Measurements from ENCODE around the gene WNK1.

WNK1 gene

DNA sequence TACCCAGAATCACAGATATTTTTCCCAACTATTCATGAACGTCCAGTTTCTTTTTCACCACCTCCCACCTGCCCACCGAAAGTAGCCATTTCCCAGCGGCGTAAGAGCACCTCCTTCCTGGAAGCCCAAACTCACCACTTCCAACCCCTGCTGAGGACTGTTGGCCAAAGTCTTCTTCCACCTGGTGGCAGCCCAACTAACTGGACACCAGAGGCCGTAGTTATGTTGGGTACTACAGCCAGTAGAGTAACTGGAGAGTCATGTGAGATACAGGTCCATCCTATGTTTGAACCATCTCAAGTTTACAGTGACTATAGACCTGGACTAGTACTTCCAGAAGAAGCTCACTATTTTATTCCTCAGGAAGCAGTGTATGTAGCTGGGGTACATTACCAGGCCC is 115.5 kb downstream of the WNK1 start:
- no peak for DNase-seq

DNA sequence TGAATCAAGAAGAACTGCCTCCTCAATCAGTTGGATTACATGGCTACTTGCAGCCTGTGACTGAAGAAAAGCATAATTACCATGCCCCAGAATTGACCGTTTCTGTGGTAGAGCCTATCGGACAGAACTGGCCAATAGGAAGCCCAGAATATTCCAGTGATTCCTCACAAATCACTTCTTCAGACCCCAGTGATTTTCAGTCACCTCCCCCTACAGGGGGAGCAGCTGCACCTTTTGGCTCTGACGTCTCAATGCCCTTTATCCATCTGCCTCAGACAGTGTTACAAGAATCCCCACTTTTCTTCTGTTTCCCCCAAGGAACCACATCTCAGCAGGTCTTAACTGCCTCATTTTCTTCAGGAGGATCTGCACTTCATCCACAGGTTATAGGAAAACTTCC is 116.3 kb downstream of the WNK1 start:
- no peak for DNase-seq

DNA sequence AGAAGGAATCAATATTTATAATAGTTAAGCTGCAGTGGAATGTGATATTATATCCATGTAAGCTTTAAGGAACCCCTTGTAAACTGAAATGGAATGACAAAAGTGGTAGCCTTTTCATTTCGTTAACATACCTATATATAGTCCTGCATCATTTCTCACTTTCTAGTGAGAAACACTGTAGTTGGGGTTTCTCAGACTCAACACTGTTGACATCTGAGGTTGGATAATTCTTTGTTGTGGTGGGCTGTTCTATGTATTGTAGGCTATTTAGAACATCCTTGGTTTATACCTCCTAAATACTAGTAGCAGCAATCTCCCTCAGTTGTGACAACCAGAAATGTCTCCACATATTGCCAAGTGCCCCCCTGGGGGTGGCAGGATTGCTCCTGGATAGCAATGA is 118.0 kb downstream of the WNK1 start:
- no peak for DNase-seq

DNA sequence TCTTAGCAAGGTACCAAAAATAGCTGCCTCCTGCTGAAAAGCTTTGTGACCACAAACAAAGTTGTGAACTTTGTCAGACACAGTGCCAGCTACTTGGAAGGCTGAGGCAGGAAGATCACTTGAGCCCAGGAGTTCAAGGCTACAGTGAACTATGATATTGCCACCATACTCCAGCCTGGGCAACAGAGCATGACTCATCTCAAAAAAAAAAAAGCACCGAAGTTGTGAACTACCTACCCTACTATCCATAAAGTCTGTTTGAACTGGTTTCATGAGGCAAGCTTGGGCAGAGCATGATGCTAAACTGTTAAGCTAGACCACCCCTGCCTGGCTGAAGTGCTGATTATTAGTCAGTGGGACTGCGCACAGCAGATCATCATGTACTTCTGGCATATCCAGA is 121.6 kb downstream of the WNK1 start:
- no peak for DNase-seq

DNA sequence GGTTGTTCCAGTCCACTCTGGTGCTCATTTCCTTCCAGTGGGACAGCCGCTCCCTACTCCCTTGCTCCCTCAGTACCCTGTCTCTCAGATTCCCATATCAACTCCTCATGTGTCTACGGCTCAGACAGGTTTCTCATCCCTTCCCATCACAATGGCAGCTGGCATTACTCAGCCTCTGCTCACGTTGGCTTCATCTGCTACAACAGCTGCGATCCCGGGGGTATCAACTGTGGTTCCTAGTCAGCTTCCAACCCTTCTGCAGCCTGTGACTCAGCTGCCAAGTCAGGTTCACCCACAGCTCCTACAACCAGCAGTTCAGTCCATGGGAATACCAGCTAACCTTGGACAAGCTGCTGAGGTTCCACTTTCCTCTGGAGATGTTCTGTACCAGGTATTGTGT is 127.3 kb downstream of the WNK1 start:
- no peak for DNase-seq

DNA sequence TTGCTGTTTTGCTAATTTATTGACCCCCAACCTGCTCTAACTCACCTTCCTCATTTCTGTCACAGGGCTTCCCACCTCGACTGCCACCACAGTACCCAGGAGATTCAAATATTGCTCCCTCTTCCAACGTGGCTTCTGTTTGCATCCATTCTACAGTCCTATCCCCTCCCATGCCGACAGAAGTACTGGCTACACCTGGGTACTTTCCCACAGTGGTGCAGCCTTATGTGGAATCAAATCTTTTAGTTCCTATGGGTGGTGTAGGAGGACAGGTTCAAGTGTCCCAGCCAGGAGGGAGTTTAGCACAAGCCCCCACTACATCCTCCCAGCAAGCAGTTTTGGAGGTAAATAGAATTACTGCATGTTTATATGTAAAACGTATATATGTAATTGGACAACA is 128.3 kb downstream of the WNK1 start:
- DNase-seq = no peak

DNA sequence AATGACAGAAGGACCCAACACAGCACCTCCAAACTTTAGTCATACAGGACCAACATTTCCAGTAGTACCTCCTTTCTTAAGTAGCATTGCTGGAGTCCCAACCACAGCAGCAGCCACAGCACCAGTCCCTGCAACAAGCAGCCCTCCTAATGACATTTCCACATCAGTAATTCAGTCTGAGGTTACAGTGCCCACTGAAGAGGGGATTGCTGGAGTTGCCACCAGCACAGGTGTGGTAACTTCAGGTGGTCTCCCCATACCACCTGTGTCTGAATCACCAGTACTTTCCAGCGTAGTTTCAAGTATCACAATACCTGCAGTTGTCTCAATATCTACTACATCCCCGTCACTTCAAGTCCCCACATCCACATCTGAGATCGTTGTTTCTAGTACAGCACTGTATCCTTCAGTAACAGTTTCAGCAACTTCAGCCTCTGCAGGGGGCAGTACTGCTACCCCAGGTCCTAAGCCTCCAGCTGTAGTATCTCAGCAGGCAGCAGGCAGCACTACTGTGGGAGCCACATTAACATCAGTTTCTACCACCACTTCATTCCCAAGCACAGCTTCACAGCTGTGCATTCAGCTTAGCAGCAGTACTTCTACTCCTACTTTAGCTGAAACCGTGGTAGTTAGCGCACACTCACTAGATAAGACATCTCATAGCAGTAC is 132.5 kb downstream of the WNK1 start:
- DNase-seq = no peak

DNA sequence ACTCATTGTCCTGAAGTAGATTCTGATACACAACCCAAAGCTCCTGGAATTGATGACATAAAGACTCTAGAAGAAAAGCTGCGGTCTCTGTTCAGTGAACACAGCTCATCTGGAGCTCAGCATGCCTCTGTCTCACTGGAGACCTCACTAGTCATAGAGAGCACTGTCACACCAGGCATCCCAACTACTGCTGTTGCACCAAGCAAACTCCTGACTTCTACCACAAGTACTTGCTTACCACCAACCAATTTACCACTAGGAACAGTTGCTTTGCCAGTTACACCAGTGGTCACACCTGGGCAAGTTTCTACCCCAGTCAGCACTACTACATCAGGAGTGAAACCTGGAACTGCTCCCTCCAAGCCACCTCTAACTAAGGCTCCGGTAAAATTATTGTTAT is 133.3 kb downstream of the WNK1 start:
- DNase-seq = no peak

DNA sequence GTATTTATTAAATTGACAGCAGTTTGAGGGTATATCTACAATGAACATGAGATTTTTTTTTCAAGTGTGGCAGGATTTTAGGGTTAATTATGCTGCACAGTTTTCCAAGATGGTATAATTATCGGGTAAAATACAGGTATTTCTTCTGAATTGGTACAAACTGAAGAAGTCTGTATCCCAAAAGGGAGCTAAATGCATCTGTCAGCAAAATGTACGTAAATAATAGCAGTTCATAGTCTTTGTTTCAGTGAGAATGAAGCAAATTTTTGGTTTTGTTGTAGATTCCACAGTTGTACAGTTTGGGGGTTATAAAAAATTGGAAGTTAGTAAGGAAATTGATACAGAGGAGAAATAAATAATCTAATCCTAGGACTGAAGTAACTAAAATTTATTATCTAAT is 133.8 kb downstream of the WNK1 start:
- no peak for DNase-seq

DNA sequence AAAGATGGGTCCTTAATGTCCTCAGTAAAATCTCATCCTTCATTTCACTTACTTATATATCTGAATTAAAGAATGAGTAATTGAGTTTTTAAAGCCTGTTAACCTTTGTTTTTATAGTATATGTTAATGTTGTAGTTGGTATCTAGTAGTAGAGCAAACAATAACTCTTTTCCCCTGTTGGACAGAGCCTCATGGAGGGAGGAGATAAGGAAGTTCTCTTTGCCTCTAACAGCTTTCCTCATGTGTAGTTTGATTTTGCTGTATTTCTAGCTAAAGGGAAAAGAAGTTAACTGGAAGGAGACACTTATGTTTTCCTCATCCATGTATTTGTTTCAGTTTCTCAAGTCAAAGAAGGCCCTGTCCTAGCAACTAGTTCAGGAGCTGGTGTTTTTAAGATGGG is 141.8 kb downstream of the WNK1 start:
- no peak for DNase-seq

DNA sequence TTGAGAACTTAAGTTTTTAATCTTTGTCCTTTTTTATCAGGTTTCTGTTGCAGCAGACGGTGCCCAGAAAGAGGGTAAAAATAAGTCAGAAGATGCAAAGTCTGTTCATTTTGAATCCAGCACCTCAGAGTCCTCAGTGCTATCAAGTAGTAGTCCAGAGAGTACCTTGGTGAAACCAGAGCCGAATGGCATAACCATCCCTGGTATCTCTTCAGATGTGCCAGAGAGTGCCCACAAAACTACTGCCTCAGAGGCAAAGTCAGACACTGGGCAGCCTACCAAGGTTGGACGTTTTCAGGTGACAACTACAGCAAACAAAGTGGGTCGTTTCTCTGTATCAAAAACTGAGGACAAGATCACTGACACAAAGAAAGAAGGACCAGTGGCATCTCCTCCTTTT is 143.7 kb downstream of the WNK1 start:
- no peak for DNase-seq

DNA sequence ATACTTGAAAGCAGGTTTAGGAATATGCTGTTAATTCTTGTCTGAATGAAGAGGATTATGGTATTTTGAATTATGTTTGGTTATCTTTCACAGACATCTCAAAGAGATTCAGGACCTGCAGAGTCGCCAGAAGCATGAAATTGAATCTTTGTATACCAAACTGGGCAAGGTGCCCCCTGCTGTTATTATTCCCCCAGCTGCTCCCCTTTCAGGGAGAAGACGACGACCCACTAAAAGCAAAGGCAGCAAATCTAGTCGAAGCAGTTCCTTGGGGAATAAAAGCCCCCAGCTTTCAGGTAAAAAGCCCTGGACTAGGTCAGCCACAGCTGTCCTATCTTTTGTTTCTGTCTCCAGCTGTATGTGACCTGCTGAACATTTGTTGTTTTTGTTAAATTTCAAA is 145.0 kb downstream of the WNK1 start:
- DNase-seq = no peak

DNA sequence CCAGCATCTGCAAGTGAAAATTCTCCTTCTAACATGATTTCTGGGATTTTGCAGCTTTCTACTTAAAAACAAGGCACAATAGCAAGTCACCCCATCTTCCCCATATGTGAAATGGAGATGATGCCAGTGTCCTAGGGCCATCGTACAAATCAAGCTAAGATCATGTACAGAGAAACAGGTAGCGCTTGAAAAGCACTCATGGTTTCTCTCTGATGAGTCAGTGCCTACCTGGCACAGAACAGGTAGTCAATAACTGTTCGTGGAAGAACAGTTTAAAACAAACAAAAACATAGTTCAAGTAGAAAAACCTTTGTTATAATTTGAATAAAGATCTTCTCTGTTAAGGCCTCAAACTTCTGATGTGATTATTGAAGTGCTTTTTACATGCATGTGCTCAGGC is 150.2 kb downstream of the WNK1 start:
- DNase-seq = no peak

DNA sequence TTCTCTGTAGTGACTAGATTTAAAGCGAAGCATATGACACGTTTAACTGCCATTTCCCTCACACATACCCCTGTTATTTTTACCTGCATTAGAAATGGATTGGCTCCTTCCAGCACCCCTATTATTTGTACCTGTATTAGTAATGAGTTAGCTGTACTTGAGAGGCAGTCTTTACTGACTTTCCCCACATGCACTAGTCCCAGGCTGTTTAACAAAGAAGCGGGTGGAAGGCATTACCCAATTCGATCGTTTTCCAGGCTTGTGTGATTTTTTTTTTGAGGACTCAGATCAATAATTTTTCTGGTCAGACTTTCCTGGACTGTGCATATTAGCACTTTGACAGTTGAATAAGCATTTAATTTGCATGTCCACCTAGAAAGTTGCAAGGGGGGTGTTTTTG is 150.7 kb downstream of the WNK1 start:
- no peak for DNase-seq

DNA sequence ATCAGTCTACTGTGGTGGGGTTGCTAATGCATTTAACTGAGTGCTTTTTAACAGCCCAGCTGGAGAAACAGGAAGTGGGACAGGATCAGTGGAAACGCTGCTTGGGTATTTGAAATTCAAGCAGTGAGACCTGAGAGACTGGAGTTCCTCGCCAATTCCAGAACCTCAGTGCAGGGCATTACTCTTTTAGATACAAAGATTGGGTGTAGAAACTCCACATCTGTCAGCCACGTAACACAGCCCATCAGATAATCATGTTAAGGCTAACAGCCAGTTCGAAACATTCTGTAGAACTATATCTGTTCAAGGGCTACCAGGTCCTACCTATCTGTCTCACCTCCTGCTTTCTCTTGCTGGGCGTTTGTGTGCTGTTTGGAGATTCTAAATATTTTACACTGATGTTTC is 151.6 kb downstream of the WNK1 start:
- DNase-seq = no peak

DNA sequence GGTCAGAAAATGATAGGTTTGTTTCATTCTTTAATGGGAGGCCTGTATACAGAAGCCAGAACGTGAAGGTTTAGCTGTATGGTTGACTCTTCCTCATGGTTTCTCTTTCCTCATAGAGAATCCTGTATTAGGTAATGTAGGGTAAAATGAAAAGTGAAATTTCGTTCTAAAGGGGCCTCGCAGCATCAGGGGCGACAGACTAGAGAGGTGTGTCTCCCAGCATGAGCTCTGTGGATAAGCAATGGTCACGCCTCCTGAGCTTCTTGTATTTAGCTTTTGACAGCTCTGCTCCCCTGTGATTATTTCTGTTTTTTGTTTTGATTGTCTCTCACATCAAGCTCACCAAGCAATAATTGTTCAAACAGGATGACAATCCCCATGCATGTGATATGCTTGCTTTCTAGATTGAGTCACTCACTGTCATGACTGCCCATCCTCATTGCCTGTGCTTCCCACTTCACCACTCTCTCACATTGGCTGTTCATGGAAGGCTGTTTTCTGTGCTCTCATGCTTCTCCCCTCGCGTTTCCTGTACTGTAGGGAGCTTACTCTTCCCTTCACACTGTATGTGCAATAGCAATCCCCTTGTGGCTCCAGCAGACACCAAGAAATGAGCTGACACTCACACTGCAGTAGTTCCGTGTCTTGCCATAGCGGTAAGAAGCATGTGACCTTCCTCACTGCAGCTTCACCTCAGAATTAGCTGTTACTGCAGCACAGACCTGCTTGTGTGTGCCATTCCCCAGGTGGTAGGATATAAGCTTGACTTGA is 153.1 kb downstream of the WNK1 start:
- no peak for DNase-seq

DNA sequence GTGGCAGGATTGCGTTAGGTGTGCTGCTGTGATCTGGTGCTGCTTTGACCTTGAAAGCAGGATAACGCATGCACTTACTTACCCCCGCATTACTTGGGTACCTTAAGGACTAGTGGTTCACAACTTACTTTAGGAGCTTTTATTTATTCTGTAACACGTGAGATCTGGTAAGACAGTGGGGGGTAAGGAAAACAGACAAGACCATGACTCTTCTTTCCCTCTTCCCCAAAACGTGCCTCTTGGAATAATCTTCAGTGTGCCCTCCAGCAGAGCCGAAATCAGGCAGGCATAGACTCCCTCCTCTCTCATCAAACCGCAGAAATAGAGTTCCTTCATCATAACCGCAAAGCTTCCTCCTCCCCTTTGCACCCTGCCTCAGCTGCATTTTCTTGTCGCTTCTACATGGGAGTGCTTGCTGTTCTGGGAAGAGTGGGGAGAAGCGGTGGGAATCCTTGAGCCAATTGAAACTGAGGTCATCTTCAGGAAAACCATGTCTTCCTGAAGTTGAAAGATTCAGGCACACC is 153.7 kb downstream of the WNK1 start:
- DNase-seq = no peak

DNA sequence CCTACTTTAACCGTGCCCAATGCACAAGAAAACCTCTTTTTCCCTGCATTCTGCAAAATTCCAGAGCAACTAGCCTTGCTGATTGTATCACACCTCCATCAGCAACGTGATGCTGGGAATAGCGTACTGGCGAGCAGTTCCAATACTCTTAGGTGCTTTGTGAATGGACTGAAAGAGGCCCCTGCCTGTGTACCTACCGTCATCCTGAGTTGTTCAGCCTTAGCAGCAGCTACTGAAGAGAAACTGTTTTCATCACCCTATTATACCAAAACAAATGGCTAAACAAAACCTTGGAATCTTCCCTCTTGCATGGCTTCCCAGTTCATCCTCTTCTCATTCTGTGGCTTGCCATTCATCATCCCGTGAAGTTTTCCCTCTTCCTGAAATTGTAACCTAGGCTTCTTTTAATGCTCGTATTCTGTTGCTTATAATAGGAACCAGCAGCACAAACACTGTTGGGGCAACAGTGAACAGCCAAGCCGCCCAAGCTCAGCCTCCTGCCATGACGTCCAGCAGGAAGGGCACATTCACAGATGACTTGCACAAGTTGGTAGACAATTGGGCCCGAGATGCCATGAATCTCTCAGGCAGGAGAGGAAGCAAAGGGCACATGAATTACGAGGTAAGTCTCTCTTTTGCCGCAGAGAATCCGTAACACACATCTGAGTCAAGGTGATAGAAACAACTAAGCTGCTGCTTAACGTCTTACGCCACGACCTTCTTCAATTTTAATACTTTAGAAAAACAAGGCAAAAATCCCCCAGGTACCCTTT is 155.2 kb downstream of the WNK1 start:
- no peak for DNase-seq

DNA sequence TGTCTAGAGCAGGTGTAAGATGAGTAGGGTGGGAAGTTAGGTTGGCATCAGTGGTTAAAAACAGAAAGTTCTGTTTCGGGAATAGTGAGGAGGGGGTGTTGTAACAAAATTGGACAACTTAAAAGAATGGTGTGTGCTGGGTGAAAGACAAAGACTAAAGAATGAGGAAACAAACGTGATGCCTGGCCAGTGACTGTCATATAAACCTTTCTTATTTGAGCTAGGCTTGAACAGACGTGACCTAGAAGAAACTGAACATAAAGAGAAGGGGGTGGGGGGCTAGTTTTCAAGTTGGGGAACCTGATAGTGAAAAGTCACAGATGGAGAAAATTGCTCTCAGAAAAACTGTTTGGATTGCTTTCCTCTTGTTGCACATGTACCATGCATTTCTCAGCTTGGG is 157.5 kb downstream of the WNK1 start:
- no peak for DNase-seq

DNA sequence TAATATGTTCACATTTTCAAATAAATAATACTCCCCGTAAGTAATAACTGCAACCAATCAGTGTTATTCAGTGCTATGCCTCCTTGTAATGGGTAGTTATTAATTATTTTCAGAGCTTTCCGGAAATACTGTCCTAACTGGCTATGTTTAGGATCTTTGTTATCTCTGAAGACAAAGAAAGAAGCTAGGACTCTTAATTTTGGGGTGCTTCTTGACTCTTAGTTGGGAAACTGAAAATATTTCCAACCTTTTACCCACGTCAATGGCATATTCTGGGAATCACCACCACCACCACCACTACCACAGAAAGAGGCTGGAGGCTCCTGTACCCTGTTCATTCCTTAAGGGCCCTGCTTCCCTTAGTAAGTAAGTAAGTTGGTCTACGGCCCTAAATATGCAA is 158.0 kb downstream of the WNK1 start:
- DNase-seq = no peak

DNA sequence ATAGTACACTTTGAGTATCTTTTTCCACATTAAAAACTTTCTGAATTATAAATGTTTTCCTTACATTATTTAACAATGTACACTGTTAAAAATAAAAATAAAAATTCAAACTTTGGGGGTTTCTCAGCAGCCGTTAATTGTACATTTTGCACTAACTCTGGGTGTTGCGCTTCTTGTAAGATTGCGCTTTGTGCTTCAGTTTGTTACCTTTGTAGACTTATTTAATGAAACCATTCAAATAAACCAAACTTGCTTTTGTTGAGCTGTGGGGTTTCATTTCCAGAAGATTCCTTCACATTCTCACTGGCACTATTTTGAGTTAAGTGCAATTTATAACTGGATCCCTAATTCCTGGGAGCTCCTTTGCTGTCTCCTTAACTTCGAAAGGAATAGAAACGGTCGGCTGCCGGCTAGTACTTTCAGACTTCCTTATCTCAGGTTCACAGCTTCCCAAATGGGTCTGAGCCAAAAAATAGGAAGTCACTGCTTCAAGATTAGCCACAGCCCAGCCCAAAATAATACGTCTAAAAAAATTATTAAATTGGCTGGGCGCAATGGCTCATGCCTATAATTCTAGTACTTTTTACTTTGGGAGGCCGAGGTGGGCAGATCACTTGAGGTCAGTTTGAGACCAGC is 158.9 kb downstream of the WNK1 start:
- no peak for DNase-seq

DNA sequence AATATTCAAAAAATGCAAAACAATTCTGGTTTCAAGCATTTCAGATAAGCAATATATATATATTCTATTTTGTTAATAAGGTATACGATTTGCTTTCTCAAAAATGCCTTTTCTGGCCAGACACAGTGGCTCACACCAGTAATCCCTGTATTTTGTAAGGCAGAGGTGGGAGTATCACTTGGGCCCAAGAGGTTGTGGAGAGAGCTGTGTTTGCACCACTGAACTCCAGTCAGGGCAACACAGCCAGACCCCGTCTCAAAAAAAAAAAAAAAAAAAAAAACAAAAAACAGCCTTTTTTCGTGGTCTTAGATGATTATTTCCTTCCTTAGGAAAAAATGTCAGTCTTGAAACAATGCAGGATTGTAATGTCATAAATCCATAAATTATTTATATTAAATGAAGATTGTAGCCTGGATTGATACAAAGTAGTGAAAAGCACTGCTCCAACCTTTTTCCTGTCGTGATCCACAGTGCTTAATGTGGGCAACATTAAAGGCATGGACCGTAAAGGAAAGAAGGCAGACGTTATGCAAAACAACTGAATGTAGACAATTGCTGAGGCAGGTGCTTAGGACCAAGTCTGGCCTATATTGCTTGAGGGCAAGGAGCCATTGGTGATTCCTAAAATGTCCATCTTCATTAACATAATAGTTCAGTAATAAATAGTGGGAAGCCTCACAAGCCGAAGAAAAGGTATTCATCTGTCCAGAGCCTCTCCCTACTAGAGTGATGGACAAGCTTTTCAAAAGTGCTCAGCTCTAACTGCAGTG is 160.3 kb downstream of the WNK1 start:
- DNase-seq = no peak

Measured in NCI-H1436 treated with DMSO at 0.1 percent for 48 hours (cell line).